HCT116 (cell line): ENCODE measurements around the gene MEIG1. TPM values are rescaled to one million over a fixed set of nuclear protein-coding genes. Genes with fewer than 3 reads are reported as not detected.

Experiments used
- ATAC-seq: fragments of 200-7000 bp; cut with Tn5 transposase; 2 replicates; pipeline ENCODE4 v1.9.1; 2020; ENCODE audit warnings: mild to moderate bottlenecking, moderate library complexity
- BruUV-seq: library from RNA; stranded (reverse); fragments of 400-500 nt; replicated peaks from 2 replicates; lab custom pipeline; 2021; lab: Mats Ljungman, UMichigan
- CTCF ChIA-PET: fragments of 300-600 bp; sonication (Branson Sonifier 250); formaldehyde crosslinking; loops from one replicate; lab custom pipeline; 2021; ENCODE audit warnings: antibody characterized with exemption; lab: Charles Lee
- POLR2A ChIA-PET: fragments of 300-600, 350-600 bp; sonication (Branson Sonifier 250); formaldehyde crosslinking; loops from one replicate; lab custom pipeline; 2021; ENCODE audit warnings: antibody characterized with exemption; lab: Charles Lee
- RAD21 ChIA-PET, 2 experiments: fragments of 300-600 bp; sonication (Branson Sonifier 250); formaldehyde crosslinking; loops; one replicate each; lab custom pipeline; 2023; ENCODE audit warnings: low total read pairs in 2 of 2; ENCODE audit not compliant: uncharacterized antibody in 2 of 2, unreplicated experiment in 2 of 2, low non-redundant PET in 1 of 2; lab: Charles Lee
- DNase-seq: peaks from one replicate; pipeline ENCODE4 v3.0.0-alpha.2; 2010; ENCODE audit warnings: low read depth, low spot score
- H2AFZ ChIP-seq: fragments of 200-600 bp; shearing (Covaris generic), sonication (generic); 2 replicates; pipeline ENCODE4 v1.6.1; 2017; ENCODE audit warnings: low read depth, mixed run types, mixed read lengths, antibody characterized with exemption, low read length; ENCODE audit not compliant: poor library complexity, severe bottlenecking
- H3K27ac ChIP-seq: 2 replicates; pipeline ENCODE4 v1.5.1; 2012; ENCODE audit warnings: low read depth, low read length
- H3K27me3 ChIP-seq: fragments of 200-600 bp; sonication (generic); 2 replicates; pipeline ENCODE4 v1.6.1; 2016; ENCODE audit warnings: mixed run types, low read length, mixed read lengths; ENCODE audit not compliant: insufficient read depth
- H3K36me3 ChIP-seq, 2 experiments: fragments of 200-500 bp in 1 of 2; fragments of 200-600 bp in 1 of 2; sonication (Bioruptor generic) in 1 of 2; sonication (generic) in 1 of 2; 2 replicates each; pipeline versions ENCODE4 v1.5.1 to v1.6.1; 2014 to 2016; ENCODE audit warnings: low read length in 2 of 2, inconsistent platforms in 1 of 2, mixed read lengths in 1 of 2, mixed run types in 1 of 2; ENCODE audit not compliant: insufficient read depth in 2 of 2, control insufficient read depth in 1 of 2
- H3K4me1 ChIP-seq, 2 experiments: fragments of 200-600 bp in 1 of 2; sonication (generic) in 1 of 2; 2 replicates each; pipeline versions ENCODE4 v1.5.1 to v1.6.1; 2012 to 2017; ENCODE audit warnings: low read length in 2 of 2, inconsistent platforms in 1 of 2, mild to moderate bottlenecking in 1 of 2, mixed read lengths in 1 of 2, mixed run types in 1 of 2, moderate library complexity in 1 of 2; ENCODE audit not compliant: insufficient read depth in 2 of 2, control insufficient read depth in 1 of 2
- H3K4me2 ChIP-seq: fragments of 200-600 bp; sonication (generic); 2 replicates; pipeline ENCODE4 v1.6.1; 2017; ENCODE audit warnings: mixed run types, low read length, mixed read lengths
- H3K4me3 ChIP-seq, 2 experiments: fragments of 200-600 bp in 1 of 2; sonication (generic) in 1 of 2; replicated peaks in 1 of 2; 2 replicates each; pipeline ENCODE4 v1.5.1; 2011 to 2016; ENCODE audit warnings: low read length in 2 of 2, control low read depth in 1 of 2, low read depth in 1 of 2, mild to moderate bottlenecking in 1 of 2, mixed read lengths in 1 of 2, mixed run types in 1 of 2
- H3K79me2 ChIP-seq: fragments of 200-600 bp; sonication (generic); 2 replicates; pipeline ENCODE4 v1.6.1; 2017; ENCODE audit warnings: mild to moderate bottlenecking, mixed run types, low read length, moderate library complexity, mixed read lengths; ENCODE audit not compliant: insufficient read depth
- H3K9ac ChIP-seq: fragments of 200-600 bp; sonication (generic); 2 replicates; pipeline ENCODE4 v1.6.1; 2016; ENCODE audit warnings: low read length, mixed read lengths
- H3K9me2 ChIP-seq: fragments of 200-600 bp; sonication (generic), shearing (Covaris generic); 2 replicates; pipeline ENCODE4 v1.6.1; 2017; ENCODE audit warnings: mixed run types, mild to moderate bottlenecking, moderate library complexity; ENCODE audit not compliant: insufficient read depth
- H3K9me3 ChIP-seq, 2 experiments: fragments of 200-500 bp in 1 of 2; fragments of 200-600 bp in 1 of 2; sonication (Bioruptor generic) in 1 of 2; sonication (generic) in 1 of 2; 2 replicates each; pipeline ENCODE4 v1.6.1; 2014 to 2017; ENCODE audit warnings: low read length in 2 of 2, mixed read lengths in 2 of 2, inconsistent platforms in 1 of 2, low read depth in 1 of 2, mild to moderate bottlenecking in 1 of 2, mixed run types in 1 of 2, moderate library complexity in 1 of 2; ENCODE audit not compliant: control insufficient read depth in 1 of 2, insufficient read depth in 1 of 2
- H4K20me1 ChIP-seq: fragments of 200-600 bp; sonication (generic), shearing (Covaris generic); 2 replicates; pipeline ENCODE4 v1.6.1; 2017; ENCODE audit warnings: mixed run types, mild to moderate bottlenecking, moderate library complexity; ENCODE audit not compliant: insufficient read depth
- CBX3 ChIP-seq: IDR thresholded peaks from 2 replicates; pipeline ENCODE4 v1.6.1; 2012; ENCODE audit warnings: low read depth
- FOSL1 ChIP-seq: IDR thresholded peaks from 2 replicates; pipeline ENCODE4 v1.6.1; 2012; ENCODE audit warnings: low read depth
- JUND ChIP-seq: IDR thresholded peaks from 2 replicates; pipeline ENCODE4 v1.6.1; 2012
- POLR2A ChIP-seq: IDR thresholded peaks from 2 replicates; pipeline ENCODE4 v1.7.0; 2011; ENCODE audit warnings: borderline replicate concordance; ENCODE audit not compliant: insufficient read depth, insufficient read length; ENCODE audit errors: extremely low read depth
- RAD21 ChIP-seq: IDR thresholded peaks from 2 replicates; pipeline ENCODE4 v1.6.1; 2012; ENCODE audit warnings: low read depth, mild to moderate bottlenecking
- intact Hi-C: fragments of 100-400 bp; cut with micrococcal nuclease; formaldehyde crosslinking; loops from 2 replicates; pipeline ENCODE4 v1.10.0; 2022
- total RNA-seq: library from RNA; stranded (reverse); gene quantifications from one replicate; pipeline ENCODE4 v1.2.1, GENCODE V29; 2021; ENCODE audit not compliant: unreplicated experiment

Gene MEIG1
- total RNA-seq, 1 experiment from 2014 or later, result 1.4 TPM

GRCh38 chr10:14958872-14959220 is 342 bp upstream of the MEIG1 start:
- Histone ChIP-seq H2AFZ (peak overlapping the region; percentile 98), H3K9ac (peak overlapping the region; percentile 99), H3K27me3 (no peaks in the 10 kb centered on the region), H3K4me1 (peaks cover 15 to 22% of the 10 kb centered on the region in 2 experiments), H3K9me2 (no peaks in the 10 kb centered on the region), H3K4me3 (peak overlapping the region; percentile 89 to 98), H4K20me1 (no peaks in the 10 kb centered on the region), H3K36me3 (no peaks in the 10 kb centered on the region), H3K4me2 (peak overlapping the region; percentile 97), H3K9me3 (no peaks in the 10 kb centered on the region), H3K27ac (peak overlapping the region; percentile 94), H3K79me2 (0 out of 2 replicates have a peak, but pooled peaks cover 7% of the 10 kb centered on the region)
- ChIA-PET POLR2A (interaction anchor here (0.7 to 2.5 kb wide), 4 partner anchors 10 to 122 kb away, joined by 3 to 6 read pairs (median 4); partner anchors contain the start of genes CDNF, HSPA14, MSANTD7 and SUV39H2), RAD21 (interaction anchor here in 1 of 2 experiments (0.6 kb wide), 1 partner anchor 73 kb away, joined by 3 read pairs; no protein-coding TSS in a partner anchor), CTCF (interaction anchor here (1.1 to 1.7 kb wide), 2 partner anchors 13 to 148 kb away, joined by 3 read pairs; no protein-coding TSS in a partner anchor)
- BruUV-seq, result TSS peak; percentile 83
- no peak for DNase-seq
- ATAC-seq, result no peak
- intact Hi-C loops, result no loop called here
- TF ChIP-seq POLR2A, result peak; percentile 37
- TF ChIP-seq RAD21, result no peak
- TF ChIP-seq CBX3, result no peak
- no peak for TF ChIP-seq JUND

- no peaks in the 10 kb centered on the region for H4K20me1 ChIP-seq
- no peak overlapping the region for H3K9ac ChIP-seq
- no peaks in the 10 kb centered on the region for H3K79me2 ChIP-seq
- ChIA-PET POLR2A (no interaction called here), CTCF (no interaction called here), RAD21 (no interaction called here)
- no peak overlapping the region for H3K4me3 ChIP-seq
- DNase-seq (no peak), ATAC-seq (no peak)
- TF ChIP-seq FOSL1, result no peak
- TF ChIP-seq RAD21, result no peak
- intact Hi-C loops, result no loop called here
- no peaks in the 10 kb centered on the region for H3K9me2 ChIP-seq
- H3K27ac ChIP-seq, result no peak overlapping the region
- no peaks in the 10 kb centered on the region for H3K9me3 ChIP-seq
- no peaks in the 10 kb centered on the region for H3K27me3 ChIP-seq
- no TSS peak for BruUV-seq
- H2AFZ ChIP-seq, result no peak overlapping the region
- H3K4me1 ChIP-seq, result no peaks in the 10 kb centered on the region
- H3K4me2 ChIP-seq, result no peak overlapping the region
- no peaks in the 10 kb centered on the region for H3K36me3 ChIP-seq
These were observed 8.7 kb downstream of the MEIG1 start for GRCh38 chr10:14967897-14968296.
